Mesenchymal stem cell (in vitro differentiated cells and primary cell): ENCODE results near the gene PLAAT1.

ENCODE experiments used
- DNase-seq: peaks from one replicate; pipeline ENCODE4 v3.0.0-alpha.2; 2013
- H2AFZ ChIP-seq: one replicate; pipeline ENCODE4 v1.6.1; 2013; ENCODE audit warnings: low read depth, mild to moderate bottlenecking, control low read depth, inconsistent platforms, low read length, moderate library complexity
- H2AK5ac ChIP-seq: 2 replicates; pipeline ENCODE4 v1.6.1; 2013; ENCODE audit warnings: low read length, moderate library complexity, mild to moderate bottlenecking, inconsistent platforms; ENCODE audit not compliant: severe bottlenecking
- H2BK120ac ChIP-seq: one replicate; pipeline ENCODE4 v1.6.1; 2013; ENCODE audit warnings: low read depth, mild to moderate bottlenecking, inconsistent platforms, low read length, moderate library complexity
- H2BK12ac ChIP-seq, 2 experiments: one replicate each; pipeline ENCODE4 v1.6.1; 2013; ENCODE audit warnings: inconsistent platforms in 2 of 2, low read length in 2 of 2, mild to moderate bottlenecking in 2 of 2, moderate library complexity in 2 of 2, control low read depth in 1 of 2
- H2BK15ac ChIP-seq: one replicate; pipeline ENCODE4 v1.6.1; 2013; ENCODE audit warnings: mild to moderate bottlenecking, low read depth, inconsistent platforms; ENCODE audit not compliant: poor library complexity, severe bottlenecking
- H2BK5ac ChIP-seq: 2 replicates; pipeline ENCODE4 v1.6.1; 2013; ENCODE audit warnings: low read depth, mild to moderate bottlenecking, low read length, control low read depth, inconsistent platforms; ENCODE audit not compliant: poor library complexity, severe bottlenecking
- H3K14ac ChIP-seq, 2 experiments: one replicate each; pipeline ENCODE4 v1.6.1; 2013; ENCODE audit warnings: inconsistent platforms in 2 of 2, low read length in 2 of 2, control low read depth in 1 of 2, mild to moderate bottlenecking in 1 of 2, moderate library complexity in 1 of 2
- H3K18ac ChIP-seq, 2 experiments: one replicate each; pipeline ENCODE4 v1.6.1; 2013; ENCODE audit warnings: inconsistent platforms in 2 of 2, low read length in 2 of 2, control low read depth in 1 of 2, low read depth in 1 of 2, mild to moderate bottlenecking in 1 of 2
- H3K23ac ChIP-seq, 2 experiments: one replicate each; pipeline ENCODE4 v1.6.1; 2013; ENCODE audit warnings: inconsistent platforms in 2 of 2, low read length in 2 of 2, mild to moderate bottlenecking in 2 of 2, moderate library complexity in 2 of 2, control low read depth in 1 of 2
- H3K27ac ChIP-seq: 2 replicates; pipeline ENCODE4 v1.5.1; 2013; ENCODE audit warnings: mild to moderate bottlenecking, moderate library complexity, low read length, control low read depth, inconsistent platforms; ENCODE audit not compliant: poor library complexity, severe bottlenecking
- H3K27me3 ChIP-seq, 2 experiments: 2 replicates each; pipeline versions ENCODE4 v1.6.1 to v1.7.0; 2013; ENCODE audit warnings: low read length in 2 of 2, mild to moderate bottlenecking in 2 of 2, moderate library complexity in 2 of 2, control low read depth in 1 of 2, inconsistent platforms in 1 of 2; ENCODE audit not compliant: control insufficient read depth in 1 of 2, insufficient read depth in 1 of 2
- H3K36me3 ChIP-seq, 2 experiments: 2 replicates each; pipeline versions ENCODE4 v1.6.1 to v1.7.0; 2013; ENCODE audit warnings: low read length in 2 of 2, control low read depth in 1 of 2, inconsistent platforms in 1 of 2, low read depth in 1 of 2, mild to moderate bottlenecking in 1 of 2; ENCODE audit not compliant: insufficient read depth in 2 of 2, control insufficient read depth in 1 of 2
- H3K4ac ChIP-seq, 2 experiments: one replicate each; pipeline ENCODE4 v1.6.1; 2013; ENCODE audit warnings: inconsistent platforms in 2 of 2, low read length in 2 of 2, mild to moderate bottlenecking in 2 of 2, moderate library complexity in 2 of 2, control low read depth in 1 of 2, low read depth in 1 of 2
- H3K4me1 ChIP-seq: 2 replicates; pipeline ENCODE4 v1.6.1; 2013; ENCODE audit warnings: low read depth, low read length, control low read depth; ENCODE audit not compliant: control insufficient read depth, insufficient read depth
- H3K4me2 ChIP-seq: 2 replicates; pipeline ENCODE4 v1.6.1; 2013; ENCODE audit warnings: low read length, mild to moderate bottlenecking, inconsistent platforms; ENCODE audit not compliant: poor library complexity, severe bottlenecking
- H3K4me3 ChIP-seq, 2 experiments: 2 replicates each; pipeline versions ENCODE4 v1.5.1 to v1.7.0; 2013; ENCODE audit warnings: low read length in 2 of 2, mild to moderate bottlenecking in 2 of 2, control low read depth in 1 of 2, low read depth in 1 of 2; ENCODE audit not compliant: insufficient read depth in 1 of 2
- H3K79me1 ChIP-seq: replicated peaks from 2 replicates; pipeline ENCODE4 v1.6.1; 2013; ENCODE audit warnings: mild to moderate bottlenecking, control low read depth, low read length, inconsistent platforms; ENCODE audit not compliant: poor library complexity, severe bottlenecking
- H3K9ac ChIP-seq: 2 replicates; pipeline ENCODE4 v1.7.0; 2013; ENCODE audit warnings: mild to moderate bottlenecking, low read length, moderate library complexity
- H3K9me3 ChIP-seq: 2 replicates; pipeline ENCODE4 v1.7.0; 2013; ENCODE audit warnings: mild to moderate bottlenecking, low read length; ENCODE audit not compliant: control insufficient read depth
- H4K8ac ChIP-seq: one replicate; pipeline ENCODE4 v1.6.1; 2013; ENCODE audit warnings: inconsistent platforms, mild to moderate bottlenecking, low read length, moderate library complexity
- H4K91ac ChIP-seq: one replicate; pipeline ENCODE4 v1.6.1; 2013; ENCODE audit warnings: mild to moderate bottlenecking, low read length, inconsistent platforms
- WGBS: methylation state at CpG from one replicate; pipeline ENCODE4 v1.1.7; 2013; ENCODE audit warnings: mixed read lengths; 5-methylcytosine and 5-hydroxymethylcytosine counted together

PLAAT1 gene

GRCh38 chr3:193262707-193263106, 21.7 kb downstream of the PLAAT1 start:
- Histone ChIP-seq H2BK12ac (no peak overlapping the region), H3K14ac (no peak overlapping the region), H3K4me3 (no peak overlapping the region), H3K27me3 (no peaks in the 10 kb centered on the region), H2BK5ac (no peak overlapping the region), H4K8ac (no peak overlapping the region), H3K27ac (no peak overlapping the region), H3K4me2 (no peak overlapping the region), H3K9ac (no peak overlapping the region), H3K18ac (no peak overlapping the region), H2AK5ac (no peak overlapping the region), H2BK15ac (no peak overlapping the region), H3K4me1 (no peaks in the 10 kb centered on the region), H4K91ac (no peak overlapping the region), H3K4ac (no peak overlapping the region), H2AFZ (no peak overlapping the region), H3K79me1 (no peaks in the 10 kb centered on the region), H2BK120ac (no peak overlapping the region), H3K9me3 (no peaks in the 10 kb centered on the region), H3K36me3 (no peaks in the 10 kb centered on the region), H3K23ac (no peak overlapping the region)
- 100% methylated on average over 5 of the region's 5 CpGs for WGBS
- no peak for DNase-seq

DNA sequence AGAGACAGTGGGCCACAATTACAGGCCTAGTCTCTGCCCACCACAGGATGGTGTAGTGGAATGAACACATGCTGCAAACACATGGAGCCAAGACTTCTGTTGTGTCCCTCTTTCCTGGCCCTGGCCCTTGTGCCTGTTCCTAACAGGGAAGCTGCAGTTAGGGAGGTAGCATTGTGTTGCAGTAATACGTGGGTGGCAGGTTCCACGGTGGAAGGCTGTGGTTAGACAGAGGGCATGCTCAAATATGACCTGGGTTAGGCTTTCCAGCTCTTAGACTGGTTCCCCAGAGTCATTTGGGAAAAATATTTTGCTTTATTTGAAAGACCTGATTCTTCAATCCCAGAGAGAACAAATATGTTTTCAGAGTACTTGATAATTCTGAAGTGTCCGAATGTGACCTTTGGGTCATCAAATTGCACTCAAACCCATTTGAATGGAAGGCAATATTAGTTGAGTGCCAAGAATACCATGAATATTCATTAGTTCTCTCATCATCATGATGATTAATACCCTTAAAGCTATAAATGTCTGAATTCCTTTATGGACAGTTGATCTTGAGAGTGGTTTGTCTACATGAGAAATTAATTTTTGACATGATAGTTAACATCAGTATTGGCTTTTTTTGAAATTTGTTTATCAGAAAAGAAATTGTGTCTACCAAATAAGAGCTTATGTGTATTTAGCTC, 28.5 kb downstream of the PLAAT1 start:
- no peak overlapping the region for H2AFZ ChIP-seq
- H3K27ac ChIP-seq, result no peak overlapping the region
- H4K91ac ChIP-seq, result no peak overlapping the region
- no peak overlapping the region for H2BK120ac ChIP-seq
- no peak overlapping the region for H3K4ac ChIP-seq
- no peaks in the 10 kb centered on the region for H3K36me3 ChIP-seq
- H3K4me3 ChIP-seq, result no peak overlapping the region
- no peak overlapping the region for H2BK15ac ChIP-seq
- H3K9ac ChIP-seq, result no peak overlapping the region
- H4K8ac ChIP-seq, result no peak overlapping the region
- no peak overlapping the region for H3K14ac ChIP-seq
- no peak overlapping the region for H3K23ac ChIP-seq
- H3K27me3 ChIP-seq, result no peaks in the 10 kb centered on the region
- no peaks in the 10 kb centered on the region for H3K4me1 ChIP-seq
- no peak overlapping the region for H2BK5ac ChIP-seq
- no peak overlapping the region for H3K4me2 ChIP-seq
- H2AK5ac ChIP-seq, result no peak overlapping the region
- no peak overlapping the region for H3K18ac ChIP-seq
- no peak for DNase-seq
- no peaks in the 10 kb centered on the region for H3K9me3 ChIP-seq
- 72% methylated on average over 2 of the region's 3 CpGs for WGBS
- no peaks in the 10 kb centered on the region for H3K79me1 ChIP-seq
- no peak overlapping the region for H2BK12ac ChIP-seq

DNA sequence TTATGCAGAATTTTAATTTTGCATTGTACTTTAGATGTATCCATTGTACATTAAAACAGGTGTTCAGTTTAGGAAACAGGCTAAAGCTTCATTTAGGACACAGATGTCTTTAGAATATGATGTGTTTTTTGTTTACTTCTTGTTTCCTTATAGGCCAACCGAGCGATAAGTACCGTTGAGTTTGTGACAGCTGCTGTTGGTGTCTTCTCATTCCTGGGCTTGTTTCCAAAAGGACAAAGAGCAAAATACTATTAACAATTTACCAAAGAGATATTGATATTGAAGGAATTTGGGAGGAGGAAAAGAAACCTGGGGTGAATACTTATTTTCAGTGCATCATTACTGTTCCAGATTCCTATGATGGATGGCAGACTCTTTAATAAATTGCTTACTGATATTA, 29.4 kb downstream of the PLAAT1 start:
- no peaks in the 10 kb centered on the region for H3K4me1 ChIP-seq
- no peak overlapping the region for H3K14ac ChIP-seq
- no peak overlapping the region for H3K23ac ChIP-seq
- 69% methylated on average over 3 of the region's 3 CpGs for WGBS
- H4K8ac ChIP-seq, result no peak overlapping the region
- H2BK5ac ChIP-seq, result no peak overlapping the region
- no peak for DNase-seq
- H2AK5ac ChIP-seq, result no peak overlapping the region
- no peaks in the 10 kb centered on the region for H3K9me3 ChIP-seq
- H3K36me3 ChIP-seq, result no peaks in the 10 kb centered on the region
- no peaks in the 10 kb centered on the region for H3K27me3 ChIP-seq
- no peak overlapping the region for H3K4ac ChIP-seq
- no peak overlapping the region for H3K18ac ChIP-seq
- H2BK12ac ChIP-seq, result no peak overlapping the region
- H2BK15ac ChIP-seq, result no peak overlapping the region
- no peak overlapping the region for H2BK120ac ChIP-seq
- no peak overlapping the region for H3K27ac ChIP-seq
- H3K9ac ChIP-seq, result no peak overlapping the region
- no peak overlapping the region for H3K4me3 ChIP-seq
- no peak overlapping the region for H4K91ac ChIP-seq
- no peaks in the 10 kb centered on the region for H3K79me1 ChIP-seq
- no peak overlapping the region for H2AFZ ChIP-seq
- no peak overlapping the region for H3K4me2 ChIP-seq

DNA sequence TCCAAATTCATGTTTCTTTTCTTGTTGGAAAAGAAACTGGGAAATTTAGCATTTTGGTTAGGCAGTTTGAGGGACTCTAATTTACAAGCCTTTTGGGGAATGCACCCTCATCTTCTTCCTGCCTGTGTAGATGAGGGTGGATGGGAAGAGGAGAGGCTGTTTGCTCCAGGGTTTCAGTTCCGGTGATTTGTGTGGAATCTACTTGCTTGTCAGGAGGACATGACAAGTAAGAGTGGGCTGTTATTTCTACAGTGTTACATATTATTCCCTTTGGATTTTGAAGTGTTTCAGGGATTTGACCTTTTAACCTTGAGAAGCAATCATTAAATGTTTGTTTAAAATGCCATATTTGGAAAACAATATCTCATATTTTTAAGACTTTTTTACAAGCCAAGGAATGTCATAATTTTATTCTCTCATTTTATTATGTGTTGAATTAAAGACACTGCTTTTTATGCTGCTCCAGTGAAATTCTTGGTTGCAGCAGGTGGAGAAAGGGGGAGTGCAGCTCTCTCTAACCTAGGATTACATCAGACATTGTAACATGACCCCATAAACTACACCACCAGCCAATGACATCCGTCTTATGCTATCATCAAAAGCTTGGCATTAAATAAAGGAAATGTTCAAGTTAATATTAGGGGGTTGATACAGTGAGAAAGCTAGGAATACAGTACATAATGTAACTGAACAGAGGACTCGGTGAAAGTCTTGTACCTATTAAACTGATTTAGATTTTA, 30.2 kb downstream of the PLAAT1 start:
- Histone ChIP-seq H3K27me3 (no peaks in the 10 kb centered on the region), H3K4me1 (no peaks in the 10 kb centered on the region), H4K91ac (no peak overlapping the region), H3K18ac (no peak overlapping the region), H3K9me3 (no peaks in the 10 kb centered on the region), H2AK5ac (no peak overlapping the region), H2BK5ac (no peak overlapping the region), H3K27ac (no peak overlapping the region), H3K79me1 (no peaks in the 10 kb centered on the region), H3K36me3 (no peaks in the 10 kb centered on the region), H3K4me3 (no peak overlapping the region), H3K23ac (no peak overlapping the region), H2AFZ (no peak overlapping the region), H2BK15ac (no peak overlapping the region), H4K8ac (no peak overlapping the region), H3K4ac (no peak overlapping the region), H3K4me2 (no peak overlapping the region), H3K14ac (no peak overlapping the region), H2BK12ac (no peak overlapping the region), H2BK120ac (no peak overlapping the region), H3K9ac (no peak overlapping the region)
- WGBS, result 86% methylated on average over 2 of the region's 3 CpGs
- no peak for DNase-seq
